ENCODE results near the gene ZNF48.

ZNF48 gene

DNA sequence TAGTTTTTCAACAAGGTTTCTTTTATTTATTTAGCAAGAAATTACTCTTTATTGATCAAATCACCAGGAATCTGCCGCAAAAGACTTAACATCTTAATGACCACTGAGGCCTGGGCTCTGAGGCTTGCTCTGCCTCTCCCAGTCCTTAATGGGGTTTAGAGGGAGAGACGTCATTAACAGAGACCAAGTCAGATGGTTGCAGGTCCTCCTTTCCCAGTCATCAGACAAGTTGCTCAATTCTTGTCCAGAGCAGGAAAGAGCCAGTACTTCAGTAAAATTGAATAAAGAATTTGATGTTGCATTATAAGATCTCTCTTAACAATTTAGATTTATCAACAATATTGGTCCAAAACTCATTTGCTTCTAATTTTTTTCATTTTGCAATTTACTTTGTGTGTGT, 48.4 kb downstream of the ZNF48 start:
- DNase-seq (ENCODE audit: low read depth in 2 of 2), result no peak

DNA sequence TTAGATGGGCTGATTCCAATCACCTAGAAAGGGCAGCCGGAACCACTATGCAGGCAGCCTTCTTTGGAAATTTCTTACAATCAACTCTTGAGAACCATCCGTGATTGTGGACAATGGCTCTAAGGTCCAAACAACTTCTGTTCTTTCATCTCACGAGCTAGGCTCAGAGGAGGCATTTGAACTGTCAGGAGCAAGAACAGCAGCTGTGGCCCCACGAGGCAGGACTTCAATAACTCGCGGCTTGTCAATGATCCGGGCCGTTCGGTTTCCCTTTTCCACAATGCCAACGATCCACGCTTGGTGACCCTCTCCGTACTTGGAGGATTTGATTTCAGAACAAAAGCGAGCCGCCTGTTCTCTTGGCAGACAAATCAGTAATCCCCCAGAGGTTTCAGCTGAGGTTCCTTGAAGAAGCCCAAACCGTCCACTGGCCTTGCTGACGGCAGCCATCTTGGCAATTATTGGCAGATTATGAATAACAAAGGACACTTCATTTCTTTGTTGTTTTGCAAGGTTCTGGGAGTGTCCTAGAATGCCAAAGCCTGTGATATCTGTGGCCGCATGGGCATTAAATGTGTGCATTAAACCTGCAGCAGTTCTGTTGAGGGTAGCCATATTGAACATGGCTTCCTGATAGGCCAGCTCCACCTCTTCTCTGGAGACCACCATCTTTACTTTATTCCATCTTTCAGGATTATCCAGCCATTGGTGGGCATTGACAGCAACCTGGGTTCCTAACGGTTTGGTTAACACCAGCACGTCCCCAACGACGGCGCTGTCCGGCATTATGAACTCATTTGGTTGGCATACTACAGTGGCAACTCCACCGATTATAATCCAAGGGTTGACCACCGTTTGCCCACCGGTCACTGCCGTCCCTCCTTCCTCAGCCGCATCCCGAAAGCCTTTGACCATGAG, 49.3 kb downstream of the ZNF48 start:
- DNase-seq (ENCODE audit: low read depth in 2 of 2), result no peak

DNA sequence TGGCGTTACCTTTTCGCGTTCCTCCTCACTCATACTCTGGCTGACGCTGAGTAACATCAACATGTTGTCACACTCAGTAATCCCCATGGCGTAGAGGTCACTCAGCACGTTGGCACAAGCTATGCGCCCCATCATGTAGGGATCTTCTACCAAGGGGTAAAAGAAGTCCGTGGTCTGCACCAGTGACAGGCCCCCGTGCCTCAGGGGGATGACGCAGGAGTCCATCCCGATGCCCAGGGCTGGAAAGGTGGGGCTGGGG, 49.9 kb downstream of the ZNF48 start:
- DNase-seq (ENCODE audit: low read depth in 2 of 2), result no peak

DNA sequence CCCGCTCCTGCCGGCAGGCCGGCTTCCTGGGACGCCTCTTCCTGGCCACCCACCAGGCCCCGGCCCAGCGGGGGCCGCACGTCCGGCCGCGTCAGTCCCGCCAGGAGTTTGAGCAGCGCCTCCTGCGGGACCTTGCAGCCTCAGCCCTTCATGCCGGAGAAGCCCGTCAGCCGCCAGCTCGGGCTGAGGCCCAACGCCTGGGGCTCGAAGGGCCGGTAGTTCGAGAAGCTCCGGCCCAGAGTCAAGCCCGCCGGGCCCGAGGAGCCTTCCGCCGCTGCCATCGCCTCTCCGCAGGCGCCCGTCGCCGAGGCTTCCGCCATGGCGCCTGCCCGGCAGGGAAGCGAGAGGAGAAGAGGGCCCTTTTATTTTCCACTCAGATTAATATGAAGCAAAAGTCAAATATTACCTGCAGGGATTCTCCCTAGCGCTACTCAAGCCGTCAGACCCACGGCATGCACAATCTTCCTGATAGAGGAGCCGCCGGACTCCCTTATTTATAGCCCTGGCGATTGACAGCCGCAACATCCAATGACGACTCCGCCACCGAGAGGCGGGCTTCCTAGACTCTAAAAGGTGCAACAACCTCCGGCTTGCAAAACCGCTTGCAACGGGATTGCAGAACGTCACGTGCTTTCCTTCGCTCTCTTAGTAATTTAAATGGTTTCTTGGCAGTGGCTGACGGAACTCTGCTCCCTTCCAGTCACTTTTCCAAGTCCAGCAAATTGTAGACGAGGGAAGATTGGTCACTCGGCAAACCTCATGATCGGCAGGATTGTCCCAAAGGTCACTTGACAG, 50.4 kb downstream of the ZNF48 start, which contains the start of gene SEPHS2:
Gene SEPHS2, minus strand, starts transcription at position 467 of the 795 bp plus-strand sequence. Its CDS starts 147 bp downstream, at position 320.
- DNase-seq (ENCODE audit: low read depth in 2 of 2), result peak; percentile 88 to 92

DNA sequence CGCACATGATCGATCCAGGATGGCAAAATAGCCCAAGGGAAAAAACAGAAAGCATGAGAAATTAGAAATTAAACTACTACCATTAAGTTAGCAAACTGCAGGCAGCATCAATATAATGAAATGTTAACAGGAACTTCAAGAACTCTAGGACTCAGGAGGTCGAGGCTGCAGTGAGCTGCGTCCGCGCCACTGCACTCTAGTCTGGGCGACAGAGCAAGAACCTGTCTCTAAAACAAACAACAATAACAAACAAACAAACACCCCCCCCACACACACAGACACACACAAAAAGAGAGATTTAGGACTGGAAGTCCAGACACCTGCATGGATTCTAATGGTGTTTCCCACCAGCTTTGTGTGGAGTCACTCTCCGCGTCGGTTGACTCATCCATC, 51.0 kb downstream of the ZNF48 start:
- DNase-seq (ENCODE audit: low read depth in 2 of 2), result no peak

DNA sequence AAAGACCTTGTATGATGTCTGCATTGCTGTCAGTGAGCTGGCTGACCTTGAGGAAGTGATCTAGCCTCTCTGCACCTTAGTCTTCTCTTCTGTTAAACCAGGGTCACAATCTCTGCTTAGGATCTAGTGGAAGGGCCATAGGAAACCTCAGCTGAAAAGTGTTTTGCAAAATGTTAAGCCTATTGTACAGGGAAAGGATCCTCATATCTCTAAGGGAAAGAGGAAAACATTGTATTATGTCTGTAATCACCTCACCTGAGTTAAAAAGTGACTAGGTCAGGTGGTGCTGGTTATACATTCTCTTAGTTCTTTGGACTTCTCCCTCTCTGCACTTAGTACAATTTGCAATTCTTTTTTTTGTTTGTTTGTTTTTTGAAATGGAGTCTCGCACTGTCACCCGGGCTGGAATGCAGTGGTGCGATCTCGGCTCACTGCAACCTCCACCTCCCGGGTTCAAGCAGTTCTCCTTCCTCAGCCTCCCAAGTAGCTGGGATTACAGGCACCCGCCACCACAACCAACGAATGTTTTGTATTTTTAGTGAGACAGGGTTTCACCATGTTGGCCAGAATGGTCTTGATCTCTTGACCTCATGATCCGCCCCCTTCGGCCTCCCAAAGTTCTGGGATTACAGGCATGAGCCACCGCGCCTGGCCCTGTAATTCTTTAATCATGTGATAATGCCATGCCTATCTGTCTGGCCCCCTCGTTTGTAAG, 52.4 kb downstream of the ZNF48 start:
- DNase-seq (ENCODE audit: low read depth in 2 of 2), result no peak

DNA sequence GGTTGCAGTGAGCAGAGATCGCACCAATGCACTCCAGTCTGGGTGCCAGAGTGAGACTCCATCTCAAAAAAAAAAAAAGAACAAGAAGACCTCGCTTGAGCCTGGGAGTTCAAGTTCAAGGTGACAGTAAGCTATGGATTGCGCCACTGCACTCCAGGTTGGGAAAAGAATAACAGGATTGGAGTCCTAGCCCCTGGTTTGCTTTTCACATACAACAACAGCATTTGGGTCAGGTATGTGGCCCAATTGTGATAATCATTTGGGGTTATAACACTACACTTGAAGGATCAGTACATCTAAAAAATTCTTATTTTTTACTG, 53.9 kb downstream of the ZNF48 start:
- DNase-seq (ENCODE audit: low read depth in 2 of 2), result no peak
